Esophagus (tissue), 2 donors: ENCODE results near the gene CLEC4D. TPM values are rescaled to one million over a fixed set of nuclear protein-coding genes. Genes with fewer than 3 reads are reported as not detected.

Source experiments
- H3K27ac ChIP-seq, 2 donors: one replicate each; pipeline ENCODE4 v1.5.1; 2013; ENCODE audit warnings: low read depth in 2 of 2, mild to moderate bottlenecking in 2 of 2, inconsistent platforms in 1 of 2, low read length in 1 of 2, moderate library complexity in 1 of 2
- H3K27me3 ChIP-seq, 2 donors: one replicate each; pipeline ENCODE4 v1.6.1; 2013; ENCODE audit warnings: low read length in 2 of 2, control low read depth in 1 of 2, mild to moderate bottlenecking in 1 of 2; ENCODE audit not compliant: insufficient read depth in 2 of 2, control insufficient read depth in 1 of 2
- H3K36me3 ChIP-seq, 2 donors: one replicate each; pipeline ENCODE4 v1.6.1; 2013; ENCODE audit warnings: low read length in 1 of 2; ENCODE audit not compliant: control insufficient read depth in 2 of 2, insufficient read depth in 2 of 2
- H3K4me1 ChIP-seq, 2 donors: one replicate each; pipeline ENCODE4 v1.6.1; 2013; ENCODE audit warnings: low read length in 1 of 2; ENCODE audit not compliant: control insufficient read depth in 2 of 2, insufficient read depth in 2 of 2
- H3K4me3 ChIP-seq, 2 donors: one replicate each; pipeline ENCODE4 v1.5.1; 2013; ENCODE audit warnings: low read length in 2 of 2, mild to moderate bottlenecking in 2 of 2, low read depth in 1 of 2, moderate library complexity in 1 of 2
- H3K9me3 ChIP-seq, 2 donors: one replicate each; pipeline ENCODE4 v1.6.1; 2013; ENCODE audit warnings: mild to moderate bottlenecking in 2 of 2, low read depth in 1 of 2, low read length in 1 of 2, moderate library complexity in 1 of 2; ENCODE audit not compliant: control insufficient read depth in 2 of 2, insufficient read depth in 1 of 2
- WGBS, 2 donors: extraction: QIAGEN DNeasy Blood & Tissue Kit; methylation state at CpG; one replicate each; pipeline ENCODE4 v1.1.7; 2013; 5-methylcytosine and 5-hydroxymethylcytosine counted together
- polyA plus RNA-seq, 2 donors: library from polyadenylated mRNA; stranded (reverse); fragments of 200-250 nt; gene quantifications; one replicate each; pipeline ENCODE4 v1.2.3, GENCODE V29; 2013
- donor health status: healthy with polysubstance abuse.
- donor health status: Bipolar disorder and iron deficiency.

The CLEC4D gene
- polyA plus RNA-seq: under 1 TPM in 1 of 2 donors, not detected in 1; 0.02 TPM

GRCh38 chr12:8513256-8513655 is at the start of gene CLEC4D:
Gene CLEC4D (plus strand): TSS chr12:8513503. CDS start chr12:8513733, 230 bp downstream.
- WGBS, 2 donors: 82 to 83% methylated on average over 4 of the region's 4 CpGs
- Histone ChIP-seq H3K4me1 (no peaks in the 10 kb centered on the region), H3K27ac (no peak within 1 kb of the TSS)

GRCh38 chr12:8465301-8465996 is 47.9 kb upstream of the CLEC4D start:
- Histone ChIP-seq H3K9me3 (no peaks in the 10 kb centered on the region), H3K36me3 (no peaks in the 10 kb centered on the region), H3K27ac (no peak overlapping the region), H3K4me1 (no peaks in the 10 kb centered on the region), H3K4me3 (no peak overlapping the region), H3K27me3 (no peaks in the 10 kb centered on the region)
- 0% methylated on average over 2 of the region's 2 CpGs for WGBS, 2 donors

More at GRCh38 chr12:8513256-8513655, at the start of gene CLEC4D:
- no peak within 1 kb of the TSS for H3K4me3 ChIP-seq
- H3K27me3 ChIP-seq: no peaks in the 10 kb centered on the region
- no peaks in the 10 kb centered on the region for H3K36me3 ChIP-seq
- H3K9me3 ChIP-seq: no peaks in the 10 kb centered on the region

- no peaks in the 10 kb centered on the region for H3K4me1 ChIP-seq
- H3K36me3 ChIP-seq: no peaks in the 10 kb centered on the region
- H3K9me3 ChIP-seq: no peaks in the 10 kb centered on the region
- H3K27ac ChIP-seq: no peak overlapping the region
- no peaks in the 10 kb centered on the region for H3K27me3 ChIP-seq
- H3K4me3 ChIP-seq: no peak overlapping the region
Measured at GRCh38 chr12:8466241-8466640, 47.1 kb upstream of the CLEC4D start.

- no peak overlapping the region for H3K4me3 ChIP-seq
- H3K27ac ChIP-seq: no peak overlapping the region
- no peaks in the 10 kb centered on the region for H3K36me3 ChIP-seq
- H3K27me3 ChIP-seq: no peaks in the 10 kb centered on the region
- H3K9me3 ChIP-seq: no peaks in the 10 kb centered on the region
- WGBS, 2 donors: 47 to 53% methylated on average over 1 of the region's 1 CpG
- no peaks in the 10 kb centered on the region for H3K4me1 ChIP-seq
Measured at GRCh38 chr12:8471090-8471489, 42.2 kb upstream of the CLEC4D start.

- Histone ChIP-seq H3K4me1 (no peaks in the 10 kb centered on the region), H3K4me3 (no peak overlapping the region), H3K9me3 (no peaks in the 10 kb centered on the region), H3K36me3 (no peaks in the 10 kb centered on the region), H3K27me3 (no peaks in the 10 kb centered on the region), H3K27ac (no peak overlapping the region)
Measured at GRCh38 chr12:8475508-8476203, 37.6 kb upstream of the CLEC4D start.

GRCh38 chr12:8482571-8483061 is 30.7 kb upstream of the CLEC4D start:
- 67 to 73% methylated on average over 2 of the region's 2 CpGs for WGBS, 2 donors
- Histone ChIP-seq H3K27ac (no peak overlapping the region), H3K27me3 (no peaks in the 10 kb centered on the region)

GRCh38 chr12:8483079-8483478 is 30.2 kb upstream of the CLEC4D start:
- no peak overlapping the region for H3K4me3 ChIP-seq
- H3K4me1 ChIP-seq: no peaks in the 10 kb centered on the region
- H3K9me3 ChIP-seq: no peaks in the 10 kb centered on the region
- no peak overlapping the region for H3K27ac ChIP-seq
- H3K27me3 ChIP-seq: no peaks in the 10 kb centered on the region
- no peaks in the 10 kb centered on the region for H3K36me3 ChIP-seq

More at GRCh38 chr12:8482571-8483061, 30.7 kb upstream of the CLEC4D start:
- no peak overlapping the region for H3K4me3 ChIP-seq
- H3K36me3 ChIP-seq: no peaks in the 10 kb centered on the region
- H3K4me1 ChIP-seq: no peaks in the 10 kb centered on the region
- H3K9me3 ChIP-seq: no peaks in the 10 kb centered on the region

- no peaks in the 10 kb centered on the region for H3K9me3 ChIP-seq
- WGBS, 2 donors: 78 to 89% methylated on average over 5 of the region's 5 CpGs
- no peaks in the 10 kb centered on the region for H3K4me1 ChIP-seq
- no peak overlapping the region for H3K4me3 ChIP-seq
- H3K27me3 ChIP-seq: no peaks in the 10 kb centered on the region
- no peaks in the 10 kb centered on the region for H3K36me3 ChIP-seq
- H3K27ac ChIP-seq: no peak overlapping the region
Measured at GRCh38 chr12:8491646-8492530, 21.4 kb upstream of the CLEC4D start.

GRCh38 chr12:8493084-8493483 is 20.2 kb upstream of the CLEC4D start:
- Histone ChIP-seq H3K4me1 (no peaks in the 10 kb centered on the region), H3K36me3 (no peaks in the 10 kb centered on the region), H3K27me3 (no peaks in the 10 kb centered on the region), H3K9me3 (no peaks in the 10 kb centered on the region), H3K27ac (no peak overlapping the region), H3K4me3 (no peak overlapping the region)
- 39% methylated on average over 2 of the region's 2 CpGs for WGBS, 2 donors
